Fibroblast of skin of back (primary cell): Measurements from ENCODE around the gene ARHGAP24.
"Not testable (repeated sequence)": the region's sequence is repeated elsewhere in the genome, so short reads cannot be mapped to it uniquely, and the experiment has no call there.

ENCODE experiments used
- DNase-seq: peaks from one replicate; pipeline ENCODE4 v3.0.0-alpha.2; 2013

Gene ARHGAP24

GRCh38 chr4:85482010-85482738, 7.2 kb downstream of the ARHGAP24 start:
- no peak for DNase-seq

GRCh38 chr4:85486425-85487086, 11.6 kb downstream of the ARHGAP24 start:
- DNase-seq = no peak

GRCh38 chr4:85488416-85488815, 13.5 kb downstream of the ARHGAP24 start:
- DNase-seq = no peak

- DNase-seq = peak; percentile 64
These were observed 14.5 kb downstream of the ARHGAP24 start for GRCh38 chr4:85489273-85489981.

- DNase-seq = no peak
These were observed 16.6 kb downstream of the ARHGAP24 start for GRCh38 chr4:85491527-85491926.

- no peak for DNase-seq
These were observed 17.4 kb downstream of the ARHGAP24 start for GRCh38 chr4:85492336-85492735.

GRCh38 chr4:85495621-85496020, 20.7 kb downstream of the ARHGAP24 start:
- DNase-seq = peak; percentile 37

- peak; percentile 62 for DNase-seq
These were observed 21.3 kb downstream of the ARHGAP24 start for GRCh38 chr4:85496126-85496849.

GRCh38 chr4:85496933-85497332, 22.0 kb downstream of the ARHGAP24 start:
- peak; percentile 81 for DNase-seq

GRCh38 chr4:85498068-85498733, 23.3 kb downstream of the ARHGAP24 start:
- DNase-seq = peak; percentile 43

GRCh38 chr4:85499573-85499972, 24.6 kb downstream of the ARHGAP24 start:
- no peak for DNase-seq

GRCh38 chr4:85500110-85500867, 25.3 kb downstream of the ARHGAP24 start:
- no peak for DNase-seq

GRCh38 chr4:85501145-85501544, 26.2 kb downstream of the ARHGAP24 start:
- not testable (repeated sequence) for DNase-seq

- no peak for DNase-seq
These were observed 33.7 kb downstream of the ARHGAP24 start for GRCh38 chr4:85508654-85509053.

GRCh38 chr4:85509882-85510631, 35.1 kb downstream of the ARHGAP24 start:
- no peak for DNase-seq

- DNase-seq = no peak
These were observed 35.7 kb downstream of the ARHGAP24 start for GRCh38 chr4:85510632-85510984.

- DNase-seq = no peak
These were observed 37.7 kb downstream of the ARHGAP24 start for GRCh38 chr4:85512446-85513205.

GRCh38 chr4:85514117-85514516, 39.2 kb downstream of the ARHGAP24 start:
- no peak for DNase-seq

GRCh38 chr4:85514783-85515182, 39.8 kb downstream of the ARHGAP24 start:
- no peak for DNase-seq

GRCh38 chr4:85515701-85516100, 40.8 kb downstream of the ARHGAP24 start:
- no peak for DNase-seq
